Bronchial epithelial cell (primary cell): ENCODE measurements around the gene GNAL. TPM values are rescaled to one million over a fixed set of nuclear protein-coding genes. Genes with fewer than 3 reads are reported as not detected.

Experiments
- DNase-seq: peaks from one replicate; pipeline ENCODE4 v3.0.0-alpha.2; 2010; ENCODE audit warnings: low read depth
- FAIRE-seq: peaks from 2 replicates; lab custom pipeline; 2011; peaks lifted over from hg19 to GRCh38; lab: Jason Lieb, UNC
- H3K27me3 ChIP-seq: 2 replicates; pipeline ENCODE4 v1.5.1; 2011; ENCODE audit warnings: low read length; ENCODE audit not compliant: control insufficient read depth, insufficient read depth
- H3K36me3 ChIP-seq: 2 replicates; pipeline ENCODE4 v1.5.1; 2011; ENCODE audit warnings: low read length; ENCODE audit not compliant: control insufficient read depth, insufficient read depth
- H3K4me3 ChIP-seq: 2 replicates; pipeline ENCODE4 v1.5.1; 2011; ENCODE audit warnings: mild to moderate bottlenecking, low read depth, low read length, control low read depth
- total RNA-seq: library from RNA; depleted of rRNA; stranded (reverse); fragments of >200 nt; gene quantifications from 2 replicates; pipeline ENCODE4 v1.2.1, GENCODE V29; 2014
- TF ChIP-seq, protein P1 (sequence below): IDR thresholded peaks from 2 replicates; pipeline ENCODE4 v1.5.1; 2011; ENCODE audit warnings: mild to moderate bottlenecking, moderate library complexity, low read length, control low read depth, inconsistent platforms; ENCODE audit not compliant: insufficient read depth, severe bottlenecking

GNAL gene
- total RNA-seq, 1 donor from 2014 or later: 10.8 TPM

GRCh38 chr18:11810379-11810778 is 121.3 kb downstream of the GNAL start:
- Histone ChIP-seq H3K4me3 (no peak overlapping the region), H3K36me3 (no peaks in the 10 kb centered on the region), H3K27me3 (no peaks in the 10 kb centered on the region)
- TF ChIP-seq, protein P1, sequence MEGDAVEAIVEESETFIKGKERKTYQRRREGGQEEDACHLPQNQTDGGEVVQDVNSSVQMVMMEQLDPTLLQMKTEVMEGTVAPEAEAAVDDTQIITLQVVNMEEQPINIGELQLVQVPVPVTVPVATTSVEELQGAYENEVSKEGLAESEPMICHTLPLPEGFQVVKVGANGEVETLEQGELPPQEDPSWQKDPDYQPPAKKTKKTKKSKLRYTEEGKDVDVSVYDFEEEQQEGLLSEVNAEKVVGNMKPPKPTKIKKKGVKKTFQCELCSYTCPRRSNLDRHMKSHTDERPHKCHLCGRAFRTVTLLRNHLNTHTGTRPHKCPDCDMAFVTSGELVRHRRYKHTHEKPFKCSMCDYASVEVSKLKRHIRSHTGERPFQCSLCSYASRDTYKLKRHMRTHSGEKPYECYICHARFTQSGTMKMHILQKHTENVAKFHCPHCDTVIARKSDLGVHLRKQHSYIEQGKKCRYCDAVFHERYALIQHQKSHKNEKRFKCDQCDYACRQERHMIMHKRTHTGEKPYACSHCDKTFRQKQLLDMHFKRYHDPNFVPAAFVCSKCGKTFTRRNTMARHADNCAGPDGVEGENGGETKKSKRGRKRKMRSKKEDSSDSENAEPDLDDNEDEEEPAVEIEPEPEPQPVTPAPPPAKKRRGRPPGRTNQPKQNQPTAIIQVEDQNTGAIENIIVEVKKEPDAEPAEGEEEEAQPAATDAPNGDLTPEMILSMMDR: no peak
- no peak for FAIRE-seq
- DNase-seq: no peak

GRCh38 chr18:11811009-11811408 is 121.9 kb downstream of the GNAL start:
- Histone ChIP-seq H3K27me3 (no peaks in the 10 kb centered on the region), H3K36me3 (no peaks in the 10 kb centered on the region), H3K4me3 (no peak overlapping the region)
- TF ChIP-seq, protein P1: no peak
- FAIRE-seq (no peak), DNase-seq (no peak)

- FAIRE-seq (no peak), DNase-seq (no peak)
- no peaks in the 10 kb centered on the region for H3K36me3 ChIP-seq
- H3K4me3 ChIP-seq: no peak overlapping the region
- H3K27me3 ChIP-seq: no peaks in the 10 kb centered on the region
- TF ChIP-seq, protein P1: no peak
Measured at GRCh38 chr18:11817229-11817628, 128.2 kb downstream of the GNAL start.

- H3K27me3 ChIP-seq: no peaks in the 10 kb centered on the region
- no peaks in the 10 kb centered on the region for H3K36me3 ChIP-seq
- H3K4me3 ChIP-seq: no peak overlapping the region
- DNase-seq (no peak), FAIRE-seq (no peak)
- TF ChIP-seq, protein P1: no peak
Measured at GRCh38 chr18:11818486-11819203, 129.6 kb downstream of the GNAL start.

DNA sequence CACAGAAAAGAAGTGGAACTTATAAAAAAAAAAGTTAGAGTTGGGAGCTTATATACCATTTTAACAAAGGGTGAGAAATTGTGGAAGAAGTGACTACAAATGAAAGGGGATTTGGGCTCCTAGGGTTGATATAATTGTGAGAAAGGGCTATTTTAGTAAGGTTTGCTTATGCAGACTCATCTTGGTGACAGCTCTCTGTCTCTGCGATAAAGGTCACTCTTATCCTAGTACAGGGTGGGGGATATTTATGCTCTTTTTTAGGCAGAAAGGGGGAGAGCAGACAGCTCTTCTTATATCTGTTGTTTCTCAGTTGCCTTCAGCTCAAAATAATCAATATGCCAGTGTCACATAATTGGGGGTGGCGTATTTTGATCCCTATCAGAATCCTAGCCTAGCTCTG is 130.9 kb downstream of the GNAL start:
- FAIRE-seq (no peak), DNase-seq (no peak)
- Histone ChIP-seq H3K4me3 (no peak overlapping the region), H3K27me3 (no peaks in the 10 kb centered on the region), H3K36me3 (no peaks in the 10 kb centered on the region)
- TF ChIP-seq, protein P1: no peak

DNA sequence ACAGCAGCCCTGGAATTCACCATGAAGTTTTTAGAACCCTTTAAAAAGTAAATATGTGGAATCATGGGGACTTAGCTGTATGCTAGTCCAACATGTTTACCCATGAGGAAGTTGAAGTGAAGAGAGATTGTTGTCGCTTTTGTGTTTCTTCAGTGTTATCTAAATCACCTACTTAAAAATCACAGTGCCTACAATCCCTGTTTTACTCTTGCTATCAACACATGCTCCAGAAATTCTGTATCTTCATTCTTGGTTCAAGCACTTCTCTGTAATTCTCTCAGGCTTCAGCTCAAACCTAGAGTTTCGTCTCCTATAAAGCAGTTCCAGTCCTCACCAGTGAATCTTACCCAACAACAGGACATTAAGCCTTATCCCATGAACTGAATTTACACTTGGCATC is 131.6 kb downstream of the GNAL start:
- no peak overlapping the region for H3K4me3 ChIP-seq
- DNase-seq (no peak), FAIRE-seq (peak; percentile 32)
- TF ChIP-seq, protein P1: no peak
- H3K27me3 ChIP-seq: no peaks in the 10 kb centered on the region
- no peaks in the 10 kb centered on the region for H3K36me3 ChIP-seq
